Activated effector memory CD4-positive, alpha-beta T cell treated with Interleukin-2 at 50 U/mL for 16 hours (primary cell): Measurements from ENCODE around the gene CEP104.

Experiments used
- DNase-seq: peaks from one replicate; pipeline ENCODE4 v3.0.0-alpha.2; 2020

The CEP104 gene

DNA sequence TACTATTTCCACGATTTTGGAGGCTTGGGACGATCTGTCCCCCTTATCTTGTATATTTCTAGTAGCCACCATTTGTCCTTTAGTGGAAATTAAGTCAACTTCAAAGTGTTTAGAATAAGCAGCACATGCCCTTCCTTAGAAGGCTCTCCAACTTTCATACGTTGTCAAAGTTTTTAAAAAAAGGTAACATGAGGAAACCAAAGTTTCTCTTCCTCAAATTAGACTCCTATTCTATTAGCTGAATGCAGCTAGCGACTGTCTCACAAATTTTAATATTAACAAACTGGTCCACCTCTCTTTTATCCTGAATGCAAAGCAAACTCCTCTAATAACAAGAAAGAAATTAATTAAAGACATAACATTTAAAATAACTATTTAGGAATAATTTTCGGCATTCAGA, 36.2 kb upstream of the CEP104 start:
- DNase-seq, result no peak

DNA sequence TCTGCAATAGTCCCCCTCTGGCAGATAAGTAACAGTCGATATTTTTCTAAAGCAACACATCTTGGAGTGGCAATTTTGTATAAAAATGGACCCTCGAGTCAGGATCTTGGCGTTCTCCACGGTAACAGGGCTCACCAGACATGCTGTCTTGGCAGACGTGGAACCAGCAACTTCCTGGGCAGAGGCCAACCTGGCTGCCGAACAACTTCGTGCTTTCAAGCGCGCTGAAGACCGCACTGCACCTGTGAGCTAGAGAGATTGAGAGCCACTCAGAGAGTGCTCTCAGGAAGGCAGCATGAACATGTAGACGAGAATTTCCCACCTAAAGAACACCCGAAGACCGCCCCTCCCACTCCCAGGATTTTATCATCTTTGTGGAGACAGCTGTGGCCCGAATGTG, 35.7 kb upstream of the CEP104 start:
- DNase-seq, result no peak

DNA sequence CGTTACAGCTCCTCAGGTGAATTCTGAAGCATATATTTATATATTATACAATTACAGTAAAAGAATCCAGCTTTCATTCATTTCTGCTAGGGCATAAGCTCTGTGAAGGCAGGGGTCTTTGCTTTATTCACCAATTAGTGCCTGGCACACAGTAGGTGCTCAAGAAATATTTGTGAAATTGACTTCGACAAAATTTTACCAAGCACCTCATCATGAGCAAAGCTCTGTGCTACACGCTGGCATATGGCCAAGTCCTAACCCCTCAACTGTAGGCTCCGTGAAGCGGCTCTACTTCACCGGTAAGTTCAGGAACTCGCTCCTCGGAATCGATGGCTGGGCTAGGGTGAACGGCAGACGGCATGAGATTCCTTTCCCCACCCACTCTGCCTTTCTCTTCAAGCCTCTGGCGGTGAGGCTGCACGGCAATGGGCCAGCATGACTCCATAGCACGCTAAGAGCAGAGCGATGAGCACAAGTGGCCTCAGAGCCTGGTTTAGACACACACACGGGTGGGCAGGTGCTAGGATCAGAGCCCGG, 34.4 kb upstream of the CEP104 start:
- no peak for DNase-seq

DNA sequence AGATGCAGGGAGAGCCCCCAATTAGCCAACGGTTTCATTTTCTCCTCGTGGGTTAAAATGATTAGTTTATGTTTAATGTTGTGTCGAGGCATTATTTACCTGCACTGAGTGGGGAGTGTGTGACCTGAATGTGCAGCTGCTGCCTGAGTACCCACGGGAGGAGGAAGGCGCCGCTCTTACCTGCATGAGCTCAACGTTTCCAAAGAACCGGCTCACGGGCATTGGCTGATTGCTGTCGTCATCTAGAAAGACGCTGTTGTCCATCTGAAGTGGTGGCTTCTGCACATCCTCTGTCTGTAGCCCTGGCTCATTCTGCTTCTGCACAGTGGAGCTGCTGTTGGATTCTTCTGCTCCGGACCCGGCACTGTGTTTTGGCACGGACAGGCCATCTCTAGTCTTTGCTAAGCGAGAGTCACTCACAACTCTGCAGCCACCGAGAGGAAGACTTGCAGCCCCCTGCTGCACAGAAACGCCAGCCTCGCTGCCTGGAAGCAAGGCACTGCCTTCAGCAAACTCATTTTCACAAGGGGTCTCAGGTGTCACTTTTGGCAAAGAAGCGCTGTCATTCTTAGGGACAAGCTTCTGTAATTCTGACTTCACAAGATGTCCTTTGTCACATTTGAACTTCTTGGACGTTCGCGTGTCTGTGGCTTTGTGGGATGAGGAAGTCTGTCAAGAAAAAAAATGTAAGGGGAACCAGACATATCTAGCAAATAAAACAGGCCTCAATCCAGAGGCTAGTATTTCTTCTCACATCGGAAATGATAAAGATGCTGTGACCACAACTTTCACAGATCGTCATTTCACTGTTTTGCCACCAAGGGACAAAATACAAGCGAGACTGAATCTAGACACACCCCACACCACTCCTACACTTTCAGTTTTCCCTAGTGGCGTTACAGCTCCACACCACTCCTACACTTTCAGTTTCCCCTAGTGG, 33.6 kb upstream of the CEP104 start:
- DNase-seq, result no peak

DNA sequence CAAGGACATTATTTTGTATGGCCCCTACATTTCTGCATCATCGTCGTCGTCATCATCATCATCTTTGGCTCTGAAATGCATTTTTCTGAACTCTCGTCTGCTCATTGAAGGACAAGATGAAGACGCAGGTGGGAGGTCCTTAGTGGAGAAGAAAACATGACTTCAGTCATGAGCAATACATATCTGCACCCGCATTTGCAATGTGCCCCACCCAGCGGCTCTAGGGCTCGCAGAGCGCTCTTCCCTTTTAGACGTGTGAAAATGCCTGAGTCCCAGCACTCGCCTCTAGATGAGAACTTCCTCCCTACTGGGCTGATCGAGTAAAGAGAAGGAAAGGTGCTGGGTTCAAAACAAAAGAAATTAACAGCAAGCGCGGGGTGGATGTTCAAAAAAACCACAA, 32.9 kb upstream of the CEP104 start:
- DNase-seq, result no peak

DNA sequence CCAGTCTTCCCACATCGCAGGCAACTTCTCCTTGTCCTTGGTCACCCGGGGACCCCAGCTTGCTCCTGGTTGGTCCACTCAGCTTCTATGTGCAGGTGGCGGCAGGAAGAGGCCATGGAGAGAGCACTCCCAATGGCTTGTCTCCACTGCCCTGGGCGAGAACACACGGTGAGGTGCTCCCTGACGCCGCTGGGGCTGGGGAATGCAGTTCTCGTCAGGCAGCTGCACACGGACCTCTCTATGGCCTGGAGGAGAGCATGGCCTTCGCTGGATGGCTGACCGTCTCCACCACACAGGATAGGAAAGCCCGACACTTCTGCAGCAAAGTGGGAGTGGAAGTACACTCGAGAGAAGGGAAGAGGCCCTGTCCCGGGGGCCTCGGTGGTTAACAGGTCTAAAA, 31.3 kb upstream of the CEP104 start:
- no peak for DNase-seq

DNA sequence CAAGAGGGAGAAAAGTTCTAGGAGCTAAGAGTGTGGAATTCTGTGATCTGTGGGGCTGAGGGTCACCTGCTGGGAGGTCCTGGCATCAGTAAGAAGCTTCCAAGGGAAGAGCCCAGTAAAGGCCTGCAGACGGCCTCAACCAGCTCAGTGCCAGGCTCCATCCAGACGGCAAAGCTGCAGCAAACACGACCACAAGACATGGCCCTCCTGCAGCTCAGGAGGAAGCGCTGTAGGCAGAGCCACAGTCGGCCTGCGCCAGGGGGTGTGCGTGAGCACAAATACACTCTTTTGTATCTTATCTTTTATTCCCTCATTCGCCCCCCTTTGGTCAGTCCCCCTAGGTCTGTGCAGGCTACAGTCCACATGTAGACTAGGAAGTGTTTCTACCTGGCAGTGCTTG, 29.7 kb upstream of the CEP104 start:
- no peak for DNase-seq

DNA sequence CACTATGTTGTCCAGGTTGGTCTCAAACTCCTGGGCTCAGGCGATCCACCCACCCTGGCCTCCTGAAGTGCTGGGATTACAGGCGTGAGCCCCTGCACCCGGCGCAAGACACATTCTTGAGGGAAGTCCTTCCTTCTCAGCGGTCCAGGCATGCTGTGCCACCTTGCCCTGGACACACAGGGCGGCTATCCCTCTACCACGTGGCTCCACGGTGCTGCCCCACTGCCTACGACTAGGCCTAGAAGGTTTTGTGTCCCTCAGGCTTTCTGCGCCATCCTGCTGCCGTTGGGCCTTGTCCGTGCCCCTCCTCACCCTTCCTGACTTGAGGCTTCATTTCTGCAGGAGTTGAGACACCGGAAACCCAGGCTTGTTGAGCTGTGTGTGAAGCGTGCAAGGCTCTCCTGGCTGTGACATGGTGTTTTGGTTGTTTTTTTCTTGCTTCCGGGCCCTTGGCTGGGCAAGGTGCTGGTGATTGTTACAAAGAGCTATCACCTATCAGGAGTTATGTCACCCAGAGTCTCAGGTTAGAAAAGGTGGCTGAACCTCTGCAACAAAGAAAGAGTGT, 29.2 kb upstream of the CEP104 start:
- DNase-seq, result no peak

DNA sequence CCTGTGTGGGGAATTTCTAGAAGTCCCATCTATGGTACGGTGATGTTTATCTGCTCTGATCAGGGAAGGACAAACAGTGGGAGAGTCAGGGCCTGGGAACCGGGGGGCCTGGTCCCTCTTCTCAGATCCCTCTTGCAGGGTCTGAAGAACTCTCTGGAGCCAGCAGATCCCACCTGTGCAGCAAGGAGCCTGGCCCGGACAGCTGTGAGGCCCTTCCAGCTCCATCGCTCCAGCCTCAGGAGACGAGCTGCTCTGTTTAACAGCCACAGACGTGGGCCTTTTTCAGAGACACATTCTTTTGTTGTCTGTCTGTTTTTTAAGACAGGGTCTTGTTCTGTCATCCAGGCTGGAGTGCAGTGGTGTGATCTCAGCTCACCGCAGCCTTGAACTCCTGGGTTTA, 28.6 kb upstream of the CEP104 start:
- no peak for DNase-seq

DNA sequence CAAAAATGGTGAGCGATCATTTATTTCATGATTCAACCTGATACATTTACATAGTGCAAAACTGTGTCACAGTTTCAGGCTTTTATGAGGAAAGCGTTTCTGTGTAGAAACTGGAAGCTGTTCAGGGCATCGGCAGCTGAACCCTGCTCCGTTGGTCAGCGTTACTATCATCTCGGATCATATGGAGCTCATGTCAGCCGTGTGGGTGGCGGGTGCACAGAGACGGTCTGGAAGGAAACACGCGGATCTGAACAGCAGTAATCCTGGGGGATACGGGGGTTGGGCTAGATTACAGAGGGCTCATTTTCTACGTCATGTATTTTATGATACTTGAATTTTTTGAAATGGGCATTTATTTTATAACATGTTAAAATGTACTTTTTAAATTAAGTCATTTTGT, 28.0 kb upstream of the CEP104 start:
- DNase-seq, result no peak

DNA sequence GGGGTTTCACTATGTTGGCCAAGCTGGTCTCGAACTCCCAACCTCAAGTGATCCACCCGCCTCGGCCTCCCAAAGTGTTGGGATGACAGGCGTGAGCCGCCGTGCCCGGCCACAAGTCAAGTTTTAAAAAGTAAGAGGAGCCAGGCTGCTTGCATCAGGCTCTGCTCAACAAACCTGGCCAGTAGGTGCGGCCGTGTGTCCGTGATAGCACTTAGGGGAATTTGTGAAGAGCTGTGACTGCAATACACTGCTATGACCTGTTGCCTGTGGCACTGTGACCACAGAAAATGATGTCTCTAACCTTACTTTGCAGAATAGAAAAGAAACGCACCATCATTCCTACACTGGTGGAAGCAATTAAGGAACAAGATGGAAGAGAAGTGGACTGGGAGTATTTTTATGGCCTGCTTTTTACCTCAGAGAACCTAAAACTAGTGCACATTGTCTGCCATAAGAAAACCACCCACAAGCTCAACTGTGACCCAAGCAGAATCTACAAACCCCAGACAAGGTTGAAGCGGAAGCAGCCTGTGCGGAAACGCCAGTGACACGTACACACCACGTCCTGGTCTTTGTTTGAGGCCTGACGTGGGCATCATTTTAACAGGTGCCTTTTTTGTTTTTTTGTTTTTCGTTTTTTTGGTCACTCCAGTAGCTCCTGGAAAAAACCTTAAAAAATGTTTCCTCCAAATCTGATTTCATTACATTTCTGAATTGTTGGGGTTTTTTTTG, 26.3 kb upstream of the CEP104 start:
- no peak for DNase-seq

DNA sequence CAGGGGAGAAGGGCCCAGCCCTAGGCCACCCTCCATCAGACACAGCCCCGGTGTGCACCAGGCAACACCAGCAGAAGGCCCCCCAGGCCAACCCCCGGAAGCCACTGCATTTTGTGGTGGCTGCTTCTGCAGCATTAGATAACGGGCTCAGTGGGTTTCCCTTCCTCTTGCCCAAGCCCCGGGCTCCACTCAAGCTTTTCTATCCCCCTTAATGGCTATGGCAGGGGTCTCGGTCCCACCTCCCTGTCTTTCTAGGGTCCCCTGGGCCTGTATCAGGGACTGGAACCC, 24.1 kb upstream of the CEP104 start:
- no peak for DNase-seq

DNA sequence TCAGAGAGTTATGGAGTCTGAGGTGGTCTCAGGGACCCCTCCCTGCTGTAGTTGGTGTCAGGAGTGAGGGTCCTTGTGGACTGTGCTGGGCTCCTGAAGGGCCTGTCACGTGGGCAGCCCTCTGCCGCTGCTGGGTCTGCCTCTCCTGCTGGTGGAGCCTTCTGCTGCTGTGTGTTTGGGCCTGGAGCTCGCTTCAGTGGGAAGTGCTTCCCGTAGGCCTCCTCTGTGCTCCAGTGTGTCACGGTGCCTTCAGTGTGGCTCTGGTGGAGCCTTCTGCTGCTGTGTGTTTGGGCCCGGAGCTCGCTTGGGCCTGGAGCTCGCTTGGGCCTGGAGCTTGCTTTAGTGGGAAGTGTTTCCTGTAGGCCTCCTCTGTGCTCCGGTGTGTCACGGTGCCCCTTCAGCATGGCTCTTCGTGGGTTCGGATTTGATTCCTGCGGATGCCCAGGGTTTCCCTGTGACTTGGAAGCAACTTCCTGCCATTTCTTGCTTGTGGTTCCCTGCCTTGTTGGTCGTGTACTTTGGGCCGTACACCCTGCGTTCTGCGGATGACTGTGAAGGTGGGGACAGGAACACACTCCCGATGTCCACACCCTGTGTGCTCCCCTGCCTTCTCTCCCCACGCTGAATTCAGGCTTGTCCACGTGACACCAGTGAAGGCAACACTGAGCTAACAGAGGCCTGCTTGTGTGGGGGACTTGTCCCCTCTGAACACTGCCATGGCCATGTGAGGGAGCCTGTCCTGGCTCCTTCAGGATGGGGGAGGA, 23.6 kb upstream of the CEP104 start:
- DNase-seq, result no peak

DNA sequence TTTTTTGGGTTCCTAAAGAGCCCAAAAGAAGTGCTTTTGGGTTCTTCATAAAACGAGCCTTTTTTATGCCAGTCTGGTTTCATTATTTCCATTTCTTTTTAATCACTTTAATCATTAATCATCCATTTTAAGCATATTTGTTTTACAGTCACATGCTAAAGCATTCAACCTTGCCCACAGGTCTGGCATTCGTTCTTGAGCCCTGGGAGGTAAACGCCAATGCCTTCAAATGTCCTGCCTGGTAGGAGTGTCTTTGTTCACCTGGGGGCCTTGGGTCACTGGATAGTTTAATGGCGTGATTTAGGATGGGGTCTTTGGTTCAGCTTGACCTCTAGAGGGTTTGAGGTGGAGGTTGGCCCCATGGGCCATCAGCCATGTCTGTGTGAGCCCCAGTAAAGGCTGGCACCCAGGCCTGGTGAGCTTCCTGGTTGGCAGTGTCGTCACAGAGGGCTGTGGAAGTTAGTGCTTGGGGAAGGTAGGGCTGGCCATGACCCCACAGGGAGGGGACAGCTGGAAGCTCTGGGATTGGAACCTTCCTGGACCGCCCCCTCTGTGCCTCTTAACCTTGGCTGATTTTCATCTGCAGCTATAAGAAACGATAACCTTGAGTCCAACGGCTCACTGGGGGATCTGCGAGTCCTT, 22.9 kb upstream of the CEP104 start:
- DNase-seq, result no peak

DNA sequence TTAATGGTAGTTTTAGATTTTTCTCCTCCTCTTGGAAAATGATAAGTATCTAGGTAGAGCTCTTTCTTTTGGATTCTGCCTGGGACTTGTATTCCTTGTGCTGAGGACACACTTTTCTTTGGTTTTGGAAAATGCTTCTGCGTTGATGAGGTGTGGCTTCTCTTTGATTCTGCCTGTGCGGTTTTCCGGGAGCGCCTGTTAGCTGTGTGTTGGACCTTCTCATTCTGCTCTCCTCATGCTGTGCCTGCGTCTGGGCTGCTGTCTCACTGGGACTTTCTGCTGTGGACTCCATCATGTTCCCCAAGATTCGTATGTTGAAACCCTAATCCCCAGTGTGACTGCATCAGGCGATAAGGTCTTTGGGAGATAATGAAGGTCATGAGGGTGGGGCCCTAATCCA, 22.1 kb upstream of the CEP104 start:
- DNase-seq, result no peak

DNA sequence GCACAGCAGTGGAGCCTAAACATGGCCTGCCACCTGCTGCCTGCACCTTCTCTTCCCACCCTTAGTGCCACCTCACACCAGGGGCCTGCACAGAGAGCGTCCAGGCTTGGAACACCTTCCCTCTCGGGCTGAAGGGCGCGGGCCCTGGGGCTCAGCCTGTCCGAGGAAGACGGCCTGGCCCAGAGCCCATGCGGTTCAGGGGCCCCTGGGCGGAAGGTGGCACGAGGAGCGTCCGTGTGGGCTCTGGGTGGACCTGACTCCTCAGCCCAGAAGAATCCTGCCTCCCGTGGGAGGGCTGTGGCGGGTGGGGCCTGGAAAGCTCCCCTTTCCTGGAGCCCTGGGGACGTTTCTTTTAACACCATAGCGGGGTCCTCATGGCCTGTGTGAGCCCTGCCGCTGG, 19.7 kb upstream of the CEP104 start:
- DNase-seq, result no peak

DNA sequence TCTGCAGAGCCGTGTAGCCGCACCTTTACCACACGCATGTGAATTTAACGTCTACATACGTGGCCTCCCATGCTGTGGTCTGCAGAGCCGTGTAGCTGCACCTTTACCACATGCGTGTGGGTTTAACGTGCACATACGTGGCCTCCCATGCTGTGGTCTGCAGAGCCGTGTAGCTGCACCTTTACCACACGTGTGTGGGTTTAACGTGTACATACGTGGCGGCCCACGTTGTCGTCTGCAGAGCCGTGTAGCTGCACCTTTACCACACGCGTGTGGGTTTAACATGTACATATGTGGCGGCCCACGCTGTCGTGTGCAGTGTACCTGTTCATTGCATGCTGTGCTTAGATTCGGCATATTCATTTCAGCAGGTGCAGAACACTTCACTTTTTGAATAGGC, 17.7 kb upstream of the CEP104 start:
- no peak for DNase-seq

DNA sequence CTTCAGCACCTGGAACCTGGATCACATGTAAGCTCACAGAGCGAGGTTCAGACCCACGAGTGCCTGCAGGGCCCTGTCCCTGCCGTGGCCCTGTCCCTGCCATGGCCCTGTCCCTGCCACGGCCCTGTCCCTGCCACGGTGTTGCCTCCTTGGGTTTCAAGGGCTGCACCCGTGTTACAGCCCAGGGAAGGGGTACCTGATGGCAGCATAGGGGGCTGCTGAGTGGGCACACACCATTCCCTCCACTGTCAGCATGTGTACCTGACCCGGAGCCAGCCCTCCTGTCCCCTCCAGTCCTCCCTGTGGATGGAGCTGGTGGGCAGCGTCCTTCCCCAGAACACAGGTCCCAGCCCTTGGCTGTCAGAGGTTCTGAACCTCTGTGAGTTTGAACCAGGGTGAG, 15.5 kb upstream of the CEP104 start:
- DNase-seq, result no peak

DNA sequence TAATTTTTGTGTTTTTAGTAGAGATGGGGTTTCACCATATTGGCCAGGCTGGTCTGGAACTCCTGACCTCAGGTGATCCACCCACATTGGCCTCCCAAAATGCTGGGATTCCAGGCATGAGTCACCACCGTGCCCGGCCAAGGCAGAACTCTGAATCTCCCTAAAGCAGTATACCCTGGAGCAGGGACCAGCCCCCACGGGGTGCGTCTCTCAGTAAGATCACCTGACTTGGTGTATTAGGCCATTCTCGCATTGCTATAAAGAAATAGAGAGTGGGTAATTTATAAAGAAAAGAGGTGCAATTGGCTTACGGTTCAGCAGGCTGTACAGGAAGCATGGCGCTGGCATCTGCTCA, 14.4 kb upstream of the CEP104 start:
- no peak for DNase-seq

DNA sequence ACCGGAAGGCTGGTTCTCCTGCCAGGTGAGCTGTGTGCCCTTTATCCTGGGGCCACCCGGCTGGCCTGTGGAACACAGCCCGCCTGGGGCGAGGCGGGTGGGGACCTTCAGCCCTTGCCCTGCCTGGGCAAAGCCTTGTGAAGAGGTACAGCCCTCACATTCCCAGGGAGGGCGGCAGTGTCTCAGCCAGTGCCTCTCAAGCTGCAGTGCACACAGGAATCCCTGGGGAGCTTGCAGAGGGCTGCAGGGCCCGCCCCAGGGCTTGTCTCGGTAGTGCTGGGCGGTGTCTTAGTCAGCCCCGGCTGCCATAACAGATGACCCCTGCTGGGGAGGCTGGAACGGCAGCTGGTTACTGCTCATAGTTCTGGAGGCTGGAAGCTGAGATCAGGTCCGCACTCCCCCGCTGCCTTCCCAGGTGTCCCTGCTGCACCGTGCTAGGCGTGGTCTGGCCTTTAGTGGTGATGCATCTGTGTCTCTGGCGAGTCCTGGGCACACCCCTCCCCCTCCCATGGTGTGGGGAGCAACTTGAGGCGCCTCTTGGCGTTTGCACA, 12.8 kb upstream of the CEP104 start:
- no peak for DNase-seq

DNA sequence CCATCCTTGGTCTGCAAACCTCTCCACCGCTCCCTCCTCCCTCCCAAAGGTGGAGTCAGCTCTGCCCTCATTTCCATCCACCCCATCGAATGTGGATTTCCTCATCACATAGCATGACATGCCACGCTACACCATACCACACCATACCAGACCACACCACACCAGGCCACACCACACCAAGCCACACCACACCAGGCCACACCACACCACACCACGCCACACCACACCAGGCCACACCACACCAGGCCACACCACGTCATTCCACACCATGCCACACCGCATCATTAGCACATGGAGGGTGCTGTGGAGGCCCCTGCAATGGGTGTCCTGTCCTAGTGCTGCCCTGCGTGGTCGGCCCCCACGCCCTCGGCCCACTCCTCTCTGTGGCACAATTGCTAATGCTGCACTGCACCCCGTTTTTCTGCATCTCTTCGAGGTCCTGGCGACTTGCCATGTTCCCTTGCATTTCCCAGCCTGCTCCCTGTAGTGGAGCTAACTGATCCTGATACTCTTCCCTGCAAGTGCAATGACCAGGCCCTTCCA, 11.5 kb upstream of the CEP104 start:
- DNase-seq, result no peak

DNA sequence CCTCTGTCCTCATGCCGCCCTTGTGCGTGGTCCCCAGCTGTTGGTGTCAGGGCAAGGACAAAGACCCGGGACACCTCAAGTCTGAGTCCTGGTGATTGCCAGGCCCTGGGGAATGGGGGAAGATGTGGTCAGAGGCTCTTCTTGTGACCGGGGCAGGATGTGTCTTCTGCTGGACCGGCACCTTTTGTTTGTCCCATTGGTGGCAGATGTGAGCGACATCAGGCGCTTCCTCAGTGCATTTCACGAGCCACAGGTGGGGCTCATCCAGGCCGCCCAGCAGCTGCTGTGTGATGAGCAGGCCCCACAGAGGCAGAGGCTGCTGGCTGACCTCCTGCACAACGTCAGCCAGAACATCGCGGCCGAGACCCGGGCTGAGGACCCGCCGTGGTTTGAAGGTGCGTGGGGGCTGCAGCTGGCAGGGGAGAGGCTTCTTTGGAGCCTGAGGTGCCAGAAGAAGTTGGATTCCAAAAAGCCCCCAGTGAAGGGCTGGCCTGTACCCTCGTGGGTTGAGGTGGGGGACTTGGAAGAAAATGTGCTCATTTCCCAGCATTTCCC, 8.7 kb upstream of the CEP104 start:
- DNase-seq, result no peak
